ENCODE data around the gene SH3GL1. TPM values are rescaled to one million over a fixed set of nuclear protein-coding genes. Genes with fewer than 3 reads are reported as not detected.

SH3GL1 gene
- total and polyA plus RNA-seq, 9 of the 15 experiments (the other 6 are each of a cell fraction or from before 2014, with no cell fraction given) = 1.7 to 75.3 (median 25.7) TPM

DNA sequence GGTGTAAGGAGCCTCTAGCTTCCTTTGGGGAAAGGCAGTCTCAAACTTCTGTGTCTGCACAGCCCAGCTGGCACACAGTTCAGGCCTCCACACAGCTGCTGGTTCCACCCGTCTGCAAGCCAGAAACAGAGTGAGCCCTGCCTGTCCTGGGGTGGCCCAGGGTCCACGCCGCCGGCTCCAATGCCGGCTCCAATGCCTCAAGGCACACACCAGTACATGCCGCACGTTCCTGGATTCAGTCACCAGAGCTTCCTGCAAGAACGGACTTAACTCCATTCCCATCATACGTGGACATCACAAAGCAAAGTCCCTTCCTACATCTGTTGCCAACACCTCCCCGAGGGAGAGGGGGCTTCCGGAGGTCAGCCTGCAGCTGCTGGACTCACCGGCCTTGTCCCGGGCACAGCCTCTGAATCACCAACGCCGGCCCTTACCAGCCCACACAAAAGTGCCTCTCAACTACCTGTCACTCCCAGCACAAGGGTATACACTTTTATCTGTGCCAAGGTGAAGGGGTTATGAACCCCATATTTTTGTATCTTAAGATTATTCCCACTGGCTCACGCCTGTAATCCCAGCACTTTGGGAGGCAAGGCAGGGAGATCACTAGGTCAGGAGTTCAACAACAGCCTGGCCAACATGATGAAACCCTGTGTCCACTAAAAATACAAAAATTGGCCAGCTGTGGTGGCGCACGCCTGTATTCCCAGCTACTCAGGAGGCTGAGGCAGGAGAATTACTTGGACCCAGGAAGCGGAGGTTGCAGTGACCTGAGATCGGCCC lies 8.5 kb downstream of the SH3GL1 start:
- Histone ChIP-seq H3K4me2 (ENCODE audit: insufficient read depth, low read length) (no peak overlapping the region; the same call in 1 of the 2 replicates), H3K79me2 (ENCODE audit: control insufficient read depth, insufficient read depth, low read length) (peaks cover 94% of the 10 kb centered on the region), H4K20me1 (replicated peaks; ENCODE audit: control insufficient read depth, insufficient read depth, low read length) (peaks cover 62% of the 10 kb centered on the region), H3K4me1 (replicated peaks in 1 of 2; ENCODE audit: control insufficient read depth in 2 of 2, insufficient read depth in 2 of 2, low read length in 2 of 2) (peaks cover 33 to 54% of the 10 kb centered on the region in 2 experiments), H3K9me3 (replicated peaks; ENCODE audit: control insufficient read depth, insufficient read depth, low read depth, low read length) (no peaks in the 10 kb centered on the region), H3K36me3 (ENCODE audit: control insufficient read depth, insufficient read depth, low read length) (peaks cover 68% of the 10 kb centered on the region), H3K27ac (ENCODE audit: extremely low read depth, low read depth, low read length) (peak overlapping the region; percentile 16; the same call in 1 of the 3 replicates), H3K27me3 (ENCODE audit: control insufficient read depth in 2 of 2, insufficient read depth in 2 of 2, low read length in 2 of 2) (no peaks in the 10 kb centered on the region), H3K4me3 (no peak overlapping the region), H3K9me1 (ENCODE audit: control insufficient read depth, insufficient read depth, low read length) (peaks cover 11% of the 10 kb centered on the region), H2AFZ (ENCODE audit: low read depth, low read length) (no peak overlapping the region), H3K9ac (ENCODE audit: insufficient read depth in 1 of 2, low read depth in 2 of 2, low read length in 2 of 2) (peak overlapping the region in 1 of 2 experiments; percentile 34; a peak in 2 of 4 replicates)
- ATAC-seq (no peak), DNase-seq (ENCODE audit: extremely low read depth in 1 of 4, low spot score in 3 of 4) (no peak), FAIRE-seq (no peak)
- WGBS (ENCODE audit: insufficient coverage, low coverage, missing lambda C conversion rate) = 83% methylated on average over 19 of the region's 20 CpGs
- intact Hi-C loops (cut with micrococcal nuclease) = no loop called here
- BruUV-seq (replicated peaks) = no TSS peak
- in situ Hi-C loops (cut with MboI) = no loop called here
- ChIA-PET CTCF (ENCODE audit: low intra/inter-chr PET ratio) (no interaction called here), POLR2A (interaction anchor here (0.7 to 2.1 kb wide), 3 partner anchors 14 to 48 kb away, joined by 3 to 11 read pairs (median 6); no protein-coding TSS in a partner anchor)
- TF ChIP-seq RBFOX2 (IDR thresholded peaks at IDR 0.05; ENCODE audit: low read depth, low read length) (peak; percentile 53), POLR2G (IDR thresholded peaks at IDR 0.05; ENCODE audit: low read depth, low read length) (peak; percentile 35; the same call in 1 of the 2 replicates), ESRRA (IDR thresholded peaks at IDR 0.05; ENCODE audit: borderline replicate concordance, low read depth) (no peak)

DNA sequence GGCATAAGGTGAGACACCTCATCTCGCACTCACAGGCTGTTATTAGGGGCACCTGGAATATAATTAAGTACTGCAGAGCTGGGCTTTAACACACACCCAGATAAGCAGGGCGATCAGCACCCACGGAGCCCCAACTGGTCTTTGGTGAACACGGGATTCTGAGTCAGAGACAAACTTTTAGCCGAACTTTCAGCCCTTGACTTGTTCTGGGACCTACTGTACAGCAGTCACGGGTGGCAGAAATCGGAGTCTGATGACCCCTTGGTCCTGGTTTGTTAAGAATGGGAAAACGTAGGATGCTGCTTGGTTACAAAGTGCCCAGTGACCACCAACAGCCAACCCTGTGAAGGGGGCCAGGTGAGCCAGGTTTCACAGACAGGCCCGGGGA lies 9.0 kb downstream of the SH3GL1 start:
- 60% methylated on average over 9 of the region's 9 CpGs for WGBS (ENCODE audit: insufficient coverage, low coverage, missing lambda C conversion rate)
- ATAC-seq (no peak), FAIRE-seq (no peak), DNase-seq (ENCODE audit: extremely low read depth in 1 of 4, low spot score in 3 of 4) (no peak)
- H3K4me2 ChIP-seq (ENCODE audit: insufficient read depth, low read length) = no peak overlapping the region; the same call in 1 of the 2 replicates
- H2AFZ ChIP-seq (ENCODE audit: low read depth, low read length) = no peak overlapping the region
- intact Hi-C loops (cut with micrococcal nuclease) = no loop called here
- ChIA-PET POLR2A (interaction anchor here (0.7 to 2.1 kb wide), 3 partner anchors 13 to 47 kb away, joined by 3 to 11 read pairs (median 6); no protein-coding TSS in a partner anchor), CTCF (ENCODE audit: low intra/inter-chr PET ratio) (no interaction called here)
- peaks cover 13% of the 10 kb centered on the region for H3K9me1 ChIP-seq (ENCODE audit: control insufficient read depth, insufficient read depth, low read length)
- H3K79me2 ChIP-seq (ENCODE audit: control insufficient read depth, insufficient read depth, low read length) = peaks cover 93% of the 10 kb centered on the region
- no peaks in the 10 kb centered on the region for H3K9me3 ChIP-seq (replicated peaks; ENCODE audit: control insufficient read depth, insufficient read depth, low read depth, low read length)
- in situ Hi-C loops (cut with MboI) = no loop called here
- peaks cover 58% of the 10 kb centered on the region for H4K20me1 ChIP-seq (replicated peaks; ENCODE audit: control insufficient read depth, insufficient read depth, low read length)
- H3K27ac ChIP-seq (ENCODE audit: extremely low read depth, low read depth, low read length) = peak overlapping the region; percentile 16; the same call in 2 of the 3 replicates
- H3K4me1 ChIP-seq (replicated peaks in 1 of 2; ENCODE audit: control insufficient read depth in 2 of 2, insufficient read depth in 2 of 2, low read length in 2 of 2) = peaks cover 33 to 54% of the 10 kb centered on the region in 2 experiments
- H3K9ac ChIP-seq (ENCODE audit: insufficient read depth in 1 of 2, low read depth in 2 of 2, low read length in 2 of 2) = peak overlapping the region in 1 of 2 experiments; percentile 34; a peak in 2 of 4 replicates
- H3K27me3 ChIP-seq (ENCODE audit: control insufficient read depth in 2 of 2, insufficient read depth in 2 of 2, low read length in 2 of 2) = no peaks in the 10 kb centered on the region
- peaks cover 69% of the 10 kb centered on the region for H3K36me3 ChIP-seq (ENCODE audit: control insufficient read depth, insufficient read depth, low read length)
- BruUV-seq (replicated peaks) = no TSS peak
- H3K4me3 ChIP-seq = no peak overlapping the region
- TF ChIP-seq HOXB6 (CRISPR knock-in tag; IDR thresholded peaks at IDR 0.05; ENCODE audit: borderline replicate concordance) (no peak), ZNF444 (CRISPR knock-in tag; IDR thresholded peaks at IDR 0.05) (no peak), HDGF (IDR thresholded peaks at IDR 0.05) (no peak), ZBED1 (IDR thresholded peaks at IDR 0.05) (no peak)
- TF ChIP-seq, protein P1, sequence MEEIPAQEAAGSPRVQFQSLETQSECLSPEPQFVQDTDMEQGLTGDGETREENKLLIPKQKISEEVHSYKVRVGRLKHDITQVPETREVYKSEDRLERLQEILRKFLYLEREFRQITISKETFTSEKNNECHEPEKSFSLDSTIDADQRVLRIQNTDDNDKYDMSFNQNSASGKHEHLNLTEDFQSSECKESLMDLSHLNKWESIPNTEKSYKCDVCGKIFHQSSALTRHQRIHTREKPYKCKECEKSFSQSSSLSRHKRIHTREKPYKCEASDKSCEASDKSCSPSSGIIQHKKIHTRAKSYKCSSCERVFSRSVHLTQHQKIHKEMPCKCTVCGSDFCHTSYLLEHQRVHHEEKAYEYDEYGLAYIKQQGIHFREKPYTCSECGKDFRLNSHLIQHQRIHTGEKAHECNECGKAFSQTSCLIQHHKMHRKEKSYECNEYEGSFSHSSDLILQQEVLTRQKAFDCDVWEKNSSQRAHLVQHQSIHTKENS (CRISPR knock-in tag; IDR thresholded peaks at IDR 0.05) = no peak
- TF ChIP-seq, protein P2, sequence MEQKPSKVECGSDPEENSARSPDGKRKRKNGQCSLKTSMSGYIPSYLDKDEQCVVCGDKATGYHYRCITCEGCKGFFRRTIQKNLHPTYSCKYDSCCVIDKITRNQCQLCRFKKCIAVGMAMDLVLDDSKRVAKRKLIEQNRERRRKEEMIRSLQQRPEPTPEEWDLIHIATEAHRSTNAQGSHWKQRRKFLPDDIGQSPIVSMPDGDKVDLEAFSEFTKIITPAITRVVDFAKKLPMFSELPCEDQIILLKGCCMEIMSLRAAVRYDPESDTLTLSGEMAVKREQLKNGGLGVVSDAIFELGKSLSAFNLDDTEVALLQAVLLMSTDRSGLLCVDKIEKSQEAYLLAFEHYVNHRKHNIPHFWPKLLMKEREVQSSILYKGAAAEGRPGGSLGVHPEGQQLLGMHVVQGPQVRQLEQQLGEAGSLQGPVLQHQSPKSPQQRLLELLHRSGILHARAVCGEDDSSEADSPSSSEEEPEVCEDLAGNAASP (IDR thresholded peaks at IDR 0.05) = no peak

All from K562 (cell line).